ENCODE measurements around the gene IFT20. TPM values are rescaled to one million over a fixed set of nuclear protein-coding genes. Genes with fewer than 3 reads are reported as not detected.

The IFT20 gene
- total and polyA plus RNA-seq, 2 of the 13 experiments (the other 11 are each of a cell fraction or from before 2014, with no cell fraction given): 28.0 to 37.8 TPM

DNA sequence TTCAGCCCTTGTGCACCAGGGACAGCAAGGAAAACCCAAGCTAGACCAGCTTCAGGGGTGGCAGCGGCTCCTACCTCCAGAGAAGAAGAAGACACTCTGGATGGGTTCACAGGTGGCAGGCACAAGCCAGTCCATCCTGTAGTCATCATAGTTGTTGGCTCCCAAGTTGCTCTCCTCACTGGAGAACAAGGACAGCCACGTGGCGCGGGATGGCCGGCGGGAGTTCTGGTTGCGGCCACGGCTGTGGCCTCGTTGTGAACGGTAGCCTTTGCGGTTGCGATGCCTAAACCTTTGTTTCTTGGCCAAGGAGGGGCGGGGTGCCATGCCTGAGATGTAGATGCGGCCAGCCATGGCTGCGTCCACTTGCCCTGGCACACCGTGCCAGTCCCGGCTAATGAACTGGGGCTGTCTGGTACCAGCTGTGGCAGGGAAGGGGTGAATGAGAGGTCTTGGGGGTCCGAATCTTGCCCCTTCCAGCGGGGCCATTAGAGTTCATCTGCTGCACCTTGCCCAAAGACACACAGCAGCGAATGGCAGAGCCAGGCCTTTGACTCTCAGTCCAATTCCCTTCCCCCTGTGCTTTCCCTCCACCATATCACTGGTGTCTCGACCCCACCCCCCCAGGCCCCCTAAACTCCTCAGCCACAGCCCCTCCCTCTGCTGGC lies 32.5 kb upstream of the IFT20 start (continued):
- TF ChIP-seq SRSF1 (optimal IDR thresholded peaks at IDR 0.05; ENCODE audit: low read depth, low read length) (peak; percentile 10), RBFOX2 (IDR thresholded peaks at IDR 0.05; ENCODE audit: low read depth, low read length) (peak; percentile 58), RFX1 (IDR thresholded peaks at IDR 0.05) (no peak), AGO2 (optimal IDR thresholded peaks at IDR 0.05; ENCODE audit: low read depth, low read length) (peak; percentile 89), IKZF4 (CRISPR knock-in tag; IDR thresholded peaks at IDR 0.05; ENCODE audit: borderline replicate concordance, low read depth, not compliant biosample characterization) (no peak), CREBL2 (CRISPR knock-in tag; IDR thresholded peaks at IDR 0.05; ENCODE audit: borderline replicate concordance) (no peak), DBP (CRISPR knock-in tag; IDR thresholded peaks at IDR 0.05; ENCODE audit: not compliant biosample characterization) (no peak), FOXC1 (CRISPR knock-in tag; IDR thresholded peaks at IDR 0.05; ENCODE audit: borderline replicate concordance) (0 out of 2 replicates have a peak, but pooled peaks have one; percentile 14), MYC (CRISPR knock-in tag; IDR thresholded peaks at IDR 0.05; ENCODE audit: borderline replicate concordance) (peak; percentile 18; the same call in 1 of the 2 replicates), ZNF660 (CRISPR knock-in tag; IDR thresholded peaks at IDR 0.05; ENCODE audit: borderline replicate concordance, low read depth) (no peak), RBM39 (IDR thresholded peaks at IDR 0.05; ENCODE audit: low read depth, low read length, poor library complexity, severe bottlenecking) (peak; percentile 36), BRD4 (CRISPR knock-in tag; IDR thresholded peaks at IDR 0.05) (0 out of 2 replicates have a peak, but pooled peaks have one; percentile 13), BORCS8-MEF2B (CRISPR knock-in tag; IDR thresholded peaks at IDR 0.05) (0 out of 2 replicates have a peak, but pooled peaks have one; percentile 74), ARNTL (CRISPR knock-in tag; IDR thresholded peaks at IDR 0.05) (0 out of 2 replicates have a peak, but pooled peaks have one; percentile 5), ESRRA (CRISPR knock-in tag; IDR thresholded peaks at IDR 0.05; ENCODE audit: low read depth) (no peak), AKAP8 (CRISPR knock-in tag; IDR thresholded peaks at IDR 0.05) (peak; percentile 67; the same call in 1 of the 2 replicates), CHD4 (IDR thresholded peaks at IDR 0.05; ENCODE audit: borderline replicate concordance, low read length) (0 out of 2 replicates have a peak, but pooled peaks have one; percentile 9)

All from HepG2 (cell line).